DOHH2 (cell line): ENCODE results near the gene FOXP4.

Experiments used
- CTCF ChIP-seq: fragments of 200-600 bp; sonication (generic); IDR thresholded peaks from one replicate; pipeline ENCODE4 v1.5.1; 2014; ENCODE audit warnings: antibody characterized with exemption, mild to moderate bottlenecking, low read depth, low read length; ENCODE audit not compliant: poor library complexity, severe bottlenecking
- EZH2phosphoT487 ChIP-seq: fragments of 200-600 bp; sonication (generic); IDR thresholded peaks from 2 replicates; pipeline ENCODE4 v1.6.1; 2017; ENCODE audit warnings: borderline replicate concordance, mild to moderate bottlenecking, antibody characterized with exemption, low read length, moderate library complexity, mixed read lengths

- TF ChIP-seq CTCF = no peak
- TF ChIP-seq EZH2phosphoT487 = no peak
These were observed 951 bp downstream of the FOXP4 start for GRCh38 chr6:41546866-41547798.
